IPS DF 4.7 (cell line): Measurements from ENCODE around the gene EXTL1.

Experiments used
- DNase-seq: peaks from one replicate; pipeline ENCODE4 v3.0.0-alpha.2; 2013; ENCODE audit warnings: low spot score; ENCODE audit errors: extremely low read depth

EXTL1 gene

GRCh38 chr1:26043765-26044164, 22.2 kb downstream of the EXTL1 start:
- no peak for DNase-seq

DNA sequence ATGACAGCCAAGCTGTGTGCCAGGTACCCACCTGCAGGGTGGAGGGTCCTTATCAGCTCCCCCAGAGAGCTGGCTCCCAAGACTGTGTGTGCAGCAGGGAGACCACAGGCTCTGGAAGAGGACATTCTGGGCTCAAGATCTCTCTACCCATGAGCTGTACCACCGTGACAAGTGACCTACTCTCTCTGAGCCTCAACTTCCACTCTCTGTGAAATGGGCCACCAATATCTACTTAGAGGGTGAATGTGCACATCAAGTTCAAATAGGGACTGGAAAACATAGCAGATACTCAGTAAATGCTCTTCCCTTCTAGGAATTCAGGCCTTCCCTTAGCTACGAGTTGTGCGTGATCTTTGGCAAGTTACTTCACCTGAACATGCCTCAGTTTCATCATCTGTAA, 22.8 kb downstream of the EXTL1 start:
- no peak for DNase-seq

GRCh38 chr1:26044971-26045721, 23.6 kb downstream of the EXTL1 start:
- no peak for DNase-seq

DNA sequence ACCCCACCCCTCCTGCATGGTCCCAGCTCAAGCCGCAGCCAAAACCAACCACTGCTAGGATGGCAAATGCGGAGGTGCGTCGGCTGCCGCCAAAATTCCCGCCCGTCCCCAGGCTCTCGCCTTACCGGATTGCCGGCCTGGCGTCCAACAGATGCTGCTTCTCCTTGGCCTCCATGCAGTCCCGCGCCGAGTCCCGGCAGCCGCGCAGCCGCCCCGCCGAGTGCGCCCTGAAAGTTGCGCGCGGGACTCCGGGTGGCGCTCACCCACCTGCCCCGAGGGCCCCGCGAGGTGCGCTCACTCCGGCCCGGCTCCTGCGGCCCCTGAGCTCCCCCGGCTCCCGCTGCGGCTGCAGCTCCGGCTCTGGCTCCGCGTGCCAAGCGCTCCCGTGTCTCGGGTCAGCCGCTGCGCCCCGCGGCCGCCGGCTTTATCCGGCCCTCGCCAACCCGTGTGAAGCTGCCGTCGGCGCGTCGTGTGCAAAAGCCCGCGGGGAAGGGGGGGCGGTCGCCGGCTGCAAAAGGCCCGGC, 24.2 kb downstream of the EXTL1 start, which contains the start of gene SLC30A2:
TSS of gene SLC30A2 (minus strand) at position 397 of the 524 bp plus-strand sequence. CDS start at position 175, 222 bp downstream.
- DNase-seq = no peak

GRCh38 chr1:26046246-26047095, 24.9 kb downstream of the EXTL1 start:
- DNase-seq = no peak

DNA sequence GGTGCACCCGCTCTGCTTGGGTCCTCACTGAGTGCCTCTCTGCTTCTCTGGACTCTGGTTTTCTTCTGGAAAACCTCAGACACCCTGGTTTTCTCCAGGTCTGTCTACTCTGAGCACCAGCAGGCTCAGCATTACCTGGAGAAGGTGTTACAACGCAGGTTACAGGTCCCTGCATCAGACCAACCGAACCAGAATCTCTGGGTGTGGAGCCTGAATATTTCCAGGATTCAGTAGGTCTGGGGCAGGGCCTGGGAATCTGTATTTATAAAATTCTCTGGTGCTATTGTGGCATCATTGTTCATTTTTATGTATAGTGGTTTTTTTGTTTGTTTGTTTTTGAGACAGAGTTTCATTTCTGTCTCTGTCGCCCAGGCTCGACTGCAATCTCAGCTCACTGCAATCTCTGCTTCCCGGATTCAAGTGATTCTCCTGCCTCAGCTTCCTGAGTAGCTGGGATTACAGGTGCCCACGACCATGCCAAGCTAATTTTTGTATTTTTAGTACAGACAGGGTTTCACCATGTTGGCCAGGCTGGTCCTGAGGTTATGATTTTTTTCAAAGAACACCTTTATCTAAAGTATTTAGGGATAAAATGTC, 25.8 kb downstream of the EXTL1 start:
- DNase-seq = no peak

DNA sequence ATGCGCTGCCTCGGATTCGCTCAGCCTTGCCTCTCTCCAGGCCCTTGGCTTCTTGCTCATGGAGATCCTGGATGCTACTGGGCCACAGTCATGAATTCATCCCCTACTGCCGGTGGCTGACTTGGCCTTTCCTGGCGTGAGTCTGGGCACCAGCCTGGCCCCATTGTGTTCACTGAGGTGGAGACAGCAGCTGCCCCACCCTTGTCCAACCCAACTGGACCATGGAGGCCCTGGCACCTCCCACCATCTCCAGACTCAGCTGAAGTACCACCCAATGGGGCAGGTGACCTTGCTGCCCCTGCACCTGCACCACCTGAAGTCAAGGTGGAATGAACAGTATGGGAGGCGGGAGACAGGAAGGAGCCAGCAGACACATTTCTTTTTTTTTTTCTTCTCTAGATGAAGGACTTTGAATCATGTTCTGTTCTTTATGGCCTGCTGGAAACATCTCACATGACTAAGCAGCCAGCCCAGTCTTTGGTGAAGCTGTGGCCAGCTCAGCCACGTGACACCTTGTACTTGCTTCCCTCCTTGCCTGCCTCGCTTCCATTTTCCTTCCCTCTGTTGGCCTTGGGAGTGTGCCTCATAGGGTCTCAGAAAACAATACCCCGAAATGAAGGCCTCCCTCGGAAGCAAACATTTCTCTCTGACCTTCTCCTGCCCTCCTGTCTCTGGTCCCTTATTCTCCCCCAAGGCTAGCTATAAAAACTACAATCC, 28.1 kb downstream of the EXTL1 start:
- DNase-seq = no peak

- no peak for DNase-seq
Observed at GRCh38 chr1:26050248-26050640, 28.7 kb downstream of the EXTL1 start.

DNA sequence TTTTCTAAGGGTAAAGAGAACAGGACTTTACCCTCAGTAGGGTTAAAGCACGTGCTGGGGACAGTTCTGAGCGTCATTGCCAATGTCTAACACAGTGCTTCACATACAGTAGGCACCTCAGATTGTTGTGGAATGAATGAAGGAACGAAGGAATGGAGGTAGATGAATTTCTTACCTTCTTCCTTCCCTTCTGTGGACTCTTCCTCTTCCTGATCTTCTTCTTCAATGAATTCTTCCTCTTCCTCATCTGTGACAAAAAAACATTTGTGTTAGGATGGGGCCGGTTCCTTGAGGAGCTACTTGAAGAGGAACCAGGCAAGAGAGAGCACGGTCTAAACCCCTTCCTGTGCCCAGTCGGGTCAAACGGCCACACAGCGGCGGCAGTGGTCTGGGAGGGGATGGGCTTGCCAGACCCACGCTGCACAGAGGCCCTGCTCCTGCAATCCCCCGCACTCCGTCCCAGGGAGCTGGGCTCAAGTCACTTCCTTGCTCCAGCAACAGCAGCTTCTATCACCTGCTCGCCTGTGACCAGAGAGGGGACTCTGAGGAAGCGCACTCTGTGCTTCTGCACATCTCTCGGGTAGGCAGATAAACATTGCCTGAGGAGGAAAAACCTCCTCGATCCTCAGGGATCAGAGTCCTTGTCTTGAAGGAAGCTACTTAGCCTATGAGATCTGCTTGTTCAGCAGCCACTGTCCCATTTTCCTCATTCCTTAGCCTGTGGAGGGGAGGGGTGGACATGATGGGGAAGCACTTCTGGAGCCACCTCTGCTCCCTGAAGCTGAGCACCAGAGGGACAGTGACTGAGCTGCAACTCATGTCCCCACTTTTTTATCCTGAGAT, 32.4 kb downstream of the EXTL1 start:
- DNase-seq = no peak

DNA sequence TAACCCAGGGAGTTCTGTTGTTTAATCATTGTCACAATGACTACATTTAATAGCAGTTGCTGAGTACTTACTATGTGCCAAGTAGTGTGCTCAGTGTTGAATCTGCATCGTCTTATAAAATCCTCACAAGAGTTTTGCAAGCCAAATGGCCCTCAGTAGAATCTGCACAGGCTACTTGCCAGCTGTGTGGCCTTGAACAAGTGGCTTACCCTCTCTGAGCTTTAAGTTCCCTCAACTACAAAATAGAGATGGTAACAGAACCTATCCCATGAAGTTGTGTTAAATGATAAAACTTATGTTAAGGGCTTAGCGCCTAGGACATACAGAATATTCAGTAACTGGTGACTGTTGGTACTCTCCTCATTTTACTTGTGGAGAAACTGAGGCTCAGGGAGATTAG, 33.5 kb downstream of the EXTL1 start:
- DNase-seq = no peak

GRCh38 chr1:26057189-26057588, 35.6 kb downstream of the EXTL1 start:
- no peak for DNase-seq

- DNase-seq = no peak
Observed at GRCh38 chr1:26058052-26058595, 36.5 kb downstream of the EXTL1 start.

- DNase-seq = no peak
Observed at GRCh38 chr1:26059906-26060305, 38.3 kb downstream of the EXTL1 start.

- DNase-seq = no peak
Observed at GRCh38 chr1:26060832-26061574, 39.4 kb downstream of the EXTL1 start.

- DNase-seq = no peak
Observed at GRCh38 chr1:26064553-26064952, 43.0 kb downstream of the EXTL1 start.

DNA sequence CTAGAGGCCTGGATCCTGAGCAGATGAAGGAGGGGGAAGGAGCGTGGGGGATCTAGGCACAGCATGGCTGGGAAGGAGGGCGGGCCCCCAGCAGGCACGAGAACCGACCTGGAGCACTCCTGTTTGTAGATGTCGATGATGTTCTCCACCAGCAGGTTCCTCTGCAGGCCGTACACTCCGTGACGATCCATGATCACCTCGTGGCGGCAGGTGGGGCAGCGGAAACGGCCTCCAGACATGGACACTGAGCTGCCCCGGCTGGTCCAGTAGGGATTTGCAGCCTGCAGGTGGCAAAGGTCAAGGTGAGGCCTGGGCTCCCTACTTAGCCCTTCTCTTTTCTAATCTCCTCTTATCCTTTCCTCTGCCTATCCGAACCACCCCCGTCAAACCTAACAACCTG, 44.6 kb downstream of the EXTL1 start:
- no peak for DNase-seq

DNA sequence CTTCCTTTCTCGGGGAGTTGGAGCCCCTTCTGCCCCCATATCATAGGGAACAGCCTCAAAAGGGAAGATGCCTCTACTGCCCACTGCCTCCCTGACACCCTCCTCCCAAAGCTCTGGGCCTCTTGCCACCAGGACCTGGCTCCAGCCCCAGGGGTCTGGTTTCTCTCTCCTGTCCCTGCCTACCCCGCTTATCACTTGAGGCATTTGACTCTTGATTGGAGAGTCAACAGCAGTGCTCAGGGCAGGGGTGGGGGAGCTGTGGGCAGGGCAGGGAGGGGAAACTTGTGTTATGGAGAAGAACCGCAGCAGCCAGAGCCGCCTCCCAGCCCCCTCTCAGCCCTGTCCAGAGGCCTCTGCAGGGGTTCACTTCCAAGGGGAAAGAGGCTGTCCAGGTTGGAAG, 45.3 kb downstream of the EXTL1 start:
- no peak for DNase-seq

- no peak for DNase-seq
Observed at GRCh38 chr1:26067432-26067911, 45.9 kb downstream of the EXTL1 start, which contains the start of gene TRIM63. TRIM63 (minus strand) TSS chr1:26067630; CDS start chr1:26067494, 136 bp downstream.

- DNase-seq = no peak
Observed at GRCh38 chr1:26069941-26070295, 48.3 kb downstream of the EXTL1 start.
